NCI-H2107 treated with DMSO at 0.1 percent for 48 hours (cell line): ENCODE data around the gene FOXE3.
"Not testable (repeated sequence)": the region's sequence is repeated elsewhere in the genome, so short reads cannot be mapped to it uniquely, and the experiment has no call there.

Source experiments
- DNase-seq: peaks from one replicate; lab custom pipeline; 2025; ENCODE audit not compliant: unreplicated experiment; lab: John Stamatoyannopoulos, UW

The FOXE3 gene

DNA sequence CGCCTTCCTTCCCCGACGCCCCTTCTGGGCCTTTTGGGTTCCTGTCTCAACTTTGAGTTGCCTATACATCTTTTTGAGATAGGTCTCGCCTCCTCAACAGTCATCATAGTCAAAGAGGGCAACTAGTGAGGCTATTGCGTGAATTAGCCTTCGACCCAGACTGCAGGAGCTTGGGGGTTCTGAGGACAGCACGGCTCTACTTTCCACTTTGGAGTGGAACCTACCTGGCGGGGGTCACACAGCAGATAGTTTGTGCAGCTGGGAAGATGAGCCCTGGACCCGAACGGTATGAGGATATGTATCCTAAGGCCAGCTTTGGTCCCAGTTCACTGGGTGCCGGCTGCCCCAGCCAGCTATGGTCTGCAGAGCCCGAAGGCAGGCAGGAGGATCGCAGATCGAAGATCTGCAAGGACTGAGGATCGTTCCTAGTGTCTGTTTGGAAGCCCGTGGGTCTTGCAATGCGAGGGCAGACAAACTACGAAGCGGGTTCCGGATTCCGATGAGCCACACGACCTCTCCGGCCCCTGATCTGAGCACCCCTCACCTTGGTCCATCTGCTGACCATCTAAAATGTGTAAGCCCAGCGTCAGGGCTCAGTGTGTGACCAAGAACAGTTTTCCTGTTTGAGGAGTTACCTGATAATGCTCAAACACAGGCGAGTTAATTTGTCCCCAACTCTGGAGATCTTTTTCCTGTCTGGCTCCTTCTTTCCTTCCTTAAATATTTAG lies 29.9 kb downstream of the FOXE3 start:
- no peak for DNase-seq

GRCh38 chr1:47448462-47449222 lies 32.6 kb downstream of the FOXE3 start:
- DNase-seq: no peak

- DNase-seq: no peak
These were observed 33.9 kb downstream of the FOXE3 start for GRCh38 chr1:47449822-47450552.

GRCh38 chr1:47450606-47451005 lies 34.5 kb downstream of the FOXE3 start:
- DNase-seq: no peak

DNA sequence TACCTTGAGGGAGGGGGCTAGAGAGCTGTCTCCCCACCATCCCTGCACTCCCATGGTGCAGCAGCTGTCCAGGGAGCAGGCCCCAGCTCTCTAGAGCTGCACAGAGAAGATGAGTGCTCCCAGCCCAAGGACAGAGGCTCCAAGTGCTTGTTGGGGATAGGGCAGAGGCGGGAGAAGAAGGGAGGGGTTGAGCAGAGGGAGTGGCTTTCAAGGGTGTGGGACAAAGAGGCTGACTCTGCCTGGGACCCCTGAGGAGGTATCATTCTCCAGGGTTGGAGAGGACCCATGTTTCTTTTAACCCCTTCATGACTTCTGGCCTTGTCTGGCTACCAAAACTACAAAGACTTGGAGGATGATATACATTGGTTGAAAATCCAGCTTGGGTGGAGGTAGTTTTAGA lies 36.3 kb downstream of the FOXE3 start:
- no peak for DNase-seq

GRCh38 chr1:47453910-47454309 lies 37.8 kb downstream of the FOXE3 start:
- not testable (repeated sequence) for DNase-seq

DNA sequence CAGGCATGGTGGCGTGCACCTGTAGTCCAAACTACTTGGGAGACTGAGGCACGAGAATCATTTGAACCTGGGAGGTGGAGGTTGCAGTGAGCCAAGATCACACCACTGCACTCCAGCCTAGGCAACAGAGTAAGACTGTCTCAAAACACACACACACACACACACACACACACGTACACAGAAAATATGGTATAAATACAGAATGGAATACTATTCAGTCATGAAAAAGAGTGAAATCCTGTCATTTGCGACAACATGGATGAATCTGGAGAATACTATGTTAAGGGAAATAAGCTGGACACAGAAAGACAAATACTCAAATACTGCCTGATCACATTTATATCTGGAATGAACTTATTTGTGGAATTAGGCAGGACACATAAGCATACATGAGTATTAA lies 40.2 kb downstream of the FOXE3 start:
- no peak for DNase-seq

- DNase-seq: not testable (repeated sequence)
These were observed 41.5 kb downstream of the FOXE3 start for GRCh38 chr1:47457547-47457946.

- DNase-seq: peak; percentile 59
These were observed 43.2 kb downstream of the FOXE3 start for GRCh38 chr1:47459253-47459788.

- DNase-seq: no peak
These were observed 44.0 kb downstream of the FOXE3 start for GRCh38 chr1:47460040-47460439.

DNA sequence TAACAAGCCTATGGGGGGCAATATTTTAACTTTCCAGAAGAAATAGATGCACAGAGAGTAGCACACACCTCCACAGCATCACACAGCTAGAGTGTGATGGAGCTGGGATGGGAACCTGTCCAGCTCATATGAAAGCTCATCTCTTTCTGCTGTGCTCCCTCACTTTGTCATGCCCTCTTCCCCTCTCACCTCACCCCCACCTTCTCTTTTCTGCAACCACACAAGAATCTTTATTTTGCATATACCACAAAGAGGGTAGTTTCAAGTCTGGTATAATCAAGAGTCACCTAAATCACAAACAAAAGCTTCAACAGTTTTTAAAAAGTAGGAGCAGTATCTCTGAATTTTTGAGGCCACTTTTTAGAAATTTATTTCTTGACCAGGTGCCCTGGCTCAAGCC lies 44.4 kb downstream of the FOXE3 start:
- no peak for DNase-seq

DNA sequence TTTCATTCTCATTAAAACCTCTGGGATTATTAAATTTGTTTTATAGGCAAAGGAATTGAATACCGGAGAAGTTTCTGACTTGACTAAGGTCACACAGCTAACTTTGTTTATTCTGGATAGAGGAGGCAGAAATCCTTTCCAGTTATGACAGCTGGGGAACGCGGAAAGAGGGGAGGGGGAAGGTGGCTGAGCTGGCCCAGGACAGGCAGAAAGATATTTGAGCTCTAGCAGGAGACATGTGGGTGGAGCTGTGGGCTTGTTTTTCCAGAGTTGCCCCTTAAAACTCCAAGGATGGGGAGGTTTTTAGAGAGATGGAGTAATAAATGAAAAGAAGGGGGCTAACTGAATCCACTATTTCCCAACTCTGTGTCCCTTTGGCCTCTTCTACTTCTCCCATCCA lies 49.5 kb downstream of the FOXE3 start:
- DNase-seq: no peak
